Duodenal mucosa (tissue), 2 donors: ENCODE data around the gene LHPP.
A peak's percentile ranks its signal among the peaks of the same experiment; 100 is the strongest.

Source experiments
- H3K27ac ChIP-seq: one replicate; pipeline ENCODE4 v1.7.0; 2013; ENCODE audit warnings: low read depth, low read length
- H3K27me3 ChIP-seq, 2 donors: one replicate each; pipeline ENCODE4 v1.7.0; 2013; ENCODE audit warnings: low read length in 2 of 2, control low read depth in 1 of 2; ENCODE audit not compliant: insufficient read depth in 2 of 2, control insufficient read depth in 1 of 2
- H3K36me3 ChIP-seq, 2 donors: one replicate each; pipeline ENCODE4 v1.7.0; 2013; ENCODE audit warnings: low read length in 2 of 2, control low read depth in 1 of 2; ENCODE audit not compliant: insufficient read depth in 2 of 2, control insufficient read depth in 1 of 2
- H3K4me1 ChIP-seq, 2 donors: one replicate each; pipeline ENCODE4 v1.7.0; 2013; ENCODE audit warnings: low read length in 2 of 2, control low read depth in 1 of 2; ENCODE audit not compliant: insufficient read depth in 2 of 2, control insufficient read depth in 1 of 2
- H3K4me3 ChIP-seq, 2 donors: one replicate each; pipeline ENCODE4 v1.7.0; 2013; ENCODE audit warnings: low read length in 2 of 2, low read depth in 1 of 2
- H3K9ac ChIP-seq, 2 donors: one replicate each; pipeline ENCODE4 v1.7.0; 2013; ENCODE audit warnings: low read length in 2 of 2, low read depth in 1 of 2
- H3K9me3 ChIP-seq, 2 donors: one replicate each; pipeline ENCODE4 v1.7.0; 2013; ENCODE audit warnings: low read length in 2 of 2, control low read depth in 1 of 2; ENCODE audit not compliant: control insufficient read depth in 1 of 2

Gene LHPP

GRCh38 chr10:124646483-124647352 is 185.1 kb downstream of the LHPP start:
- peak overlapping the region; percentile 7 to 19 for H3K4me3 ChIP-seq
- H3K9me3 ChIP-seq = no peaks in the 10 kb centered on the region
- peaks cover 65 to 73% of the 10 kb centered on the region in 2 donors for H3K4me1 ChIP-seq
- peak overlapping the region; percentile 22 for H3K27ac ChIP-seq
- H3K36me3 ChIP-seq = peaks cover 0 to 11% of the 10 kb centered on the region in 2 donors
- H3K27me3 ChIP-seq = no peaks in the 10 kb centered on the region
- peak overlapping the region in 1 of 2 donors; percentile 12 for H3K9ac ChIP-seq

DNA sequence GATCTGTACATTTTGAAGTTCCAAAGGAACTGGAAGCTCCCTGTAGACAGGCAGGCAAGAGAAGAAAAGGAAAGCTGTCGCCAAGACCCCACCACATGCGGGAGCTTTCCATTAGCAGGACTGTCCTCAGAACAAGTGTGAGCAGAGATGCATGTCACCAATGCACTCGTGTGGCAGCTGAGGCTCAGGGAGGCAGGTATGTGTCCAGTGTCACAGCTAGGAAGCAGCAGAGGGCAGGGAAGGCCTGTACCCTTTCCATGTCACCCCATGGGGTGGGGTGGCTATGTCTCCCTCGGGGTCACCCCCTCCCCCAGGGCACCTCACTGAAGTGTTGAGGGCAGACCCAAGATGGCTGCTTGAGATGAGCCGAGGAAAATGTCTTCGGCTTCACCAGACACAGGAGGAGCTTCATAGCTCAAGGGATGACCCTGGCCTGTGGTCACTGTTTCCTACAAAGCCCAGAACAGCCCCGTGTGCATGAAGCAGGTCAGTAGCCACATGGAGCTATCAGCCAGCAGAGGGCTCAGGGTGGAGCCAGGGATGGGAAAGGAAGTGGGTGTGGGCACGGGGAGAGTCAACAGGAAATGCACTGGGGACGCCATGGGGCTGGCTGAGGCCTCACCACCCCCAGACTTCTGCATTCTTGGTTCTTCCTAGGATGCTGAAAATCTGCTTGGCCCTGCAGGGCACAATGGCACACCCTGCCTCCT is 186.0 kb downstream of the LHPP start:
- H3K27ac ChIP-seq = peak overlapping the region; percentile 53
- H3K4me1 ChIP-seq = peaks cover 68 to 73% of the 10 kb centered on the region in 2 donors
- H3K27me3 ChIP-seq = no peaks in the 10 kb centered on the region
- H3K4me3 ChIP-seq = peak overlapping the region; percentile 4 to 17
- H3K9me3 ChIP-seq = no peaks in the 10 kb centered on the region
- H3K9ac ChIP-seq = peak overlapping the region in 1 of 2 donors; percentile 44
- H3K36me3 ChIP-seq = peaks cover 0 to 3% of the 10 kb centered on the region in 2 donors

GRCh38 chr10:124648131-124648475 is 186.5 kb downstream of the LHPP start:
- Histone ChIP-seq H3K9ac (peak overlapping the region; percentile 12 to 44), H3K9me3 (no peaks in the 10 kb centered on the region), H3K4me1 (peaks cover 71 to 73% of the 10 kb centered on the region in 2 donors), H3K27me3 (no peaks in the 10 kb centered on the region), H3K36me3 (peaks cover 0 to 4% of the 10 kb centered on the region in 2 donors), H3K4me3 (peak overlapping the region; percentile 2), H3K27ac (peak overlapping the region; percentile 53)

DNA sequence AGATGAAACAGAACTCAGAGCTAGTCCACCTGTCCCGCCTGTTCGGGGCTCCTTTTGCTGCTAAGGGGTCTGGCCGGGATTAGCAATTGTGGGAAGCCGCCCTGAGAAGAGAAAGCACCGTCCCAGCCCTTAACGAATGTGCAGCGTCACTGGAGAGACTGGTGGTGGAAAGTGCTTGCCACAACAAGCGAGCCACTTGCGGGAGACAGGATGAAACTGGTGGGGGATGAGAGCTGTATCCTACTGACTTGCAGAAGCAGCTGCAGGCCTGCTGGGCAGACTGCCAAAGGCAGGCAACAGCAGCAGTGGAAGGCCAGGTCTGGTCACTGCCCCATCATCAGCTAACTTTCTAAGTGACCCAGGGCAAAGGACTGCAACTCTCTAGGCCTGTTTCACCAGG is 187.1 kb downstream of the LHPP start:
- peaks cover 0 to 10% of the 10 kb centered on the region in 2 donors for H3K36me3 ChIP-seq
- H3K27me3 ChIP-seq = no peaks in the 10 kb centered on the region
- peak overlapping the region; percentile 40 for H3K27ac ChIP-seq
- H3K9me3 ChIP-seq = no peaks in the 10 kb centered on the region
- peaks cover 73 to 77% of the 10 kb centered on the region in 2 donors for H3K4me1 ChIP-seq
- no peak overlapping the region for H3K4me3 ChIP-seq
- peak overlapping the region in 1 of 2 donors; percentile 12 for H3K9ac ChIP-seq

DNA sequence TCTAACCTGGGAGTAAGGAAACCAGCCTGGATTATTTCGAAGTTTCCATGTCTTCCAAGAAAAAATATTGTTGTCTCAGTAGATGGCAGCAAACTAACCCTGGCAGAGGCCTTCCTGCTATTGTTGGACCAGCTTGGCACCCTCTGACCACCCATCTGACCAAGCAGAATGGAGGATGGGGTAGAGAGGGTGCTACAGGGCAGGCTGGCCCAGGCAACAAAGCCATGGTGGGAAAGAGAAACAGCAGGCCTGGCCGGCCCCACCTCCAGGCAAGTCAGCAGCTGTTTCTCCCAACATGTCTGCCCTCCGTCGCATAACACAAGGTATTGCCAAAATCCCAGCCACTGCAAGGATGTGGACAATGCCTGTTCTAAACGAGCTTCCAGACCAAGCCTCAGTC is 187.6 kb downstream of the LHPP start:
- H3K4me1 ChIP-seq = peaks cover 74 to 77% of the 10 kb centered on the region in 2 donors
- no peaks in the 10 kb centered on the region for H3K9me3 ChIP-seq
- H3K4me3 ChIP-seq = no peak overlapping the region
- H3K27me3 ChIP-seq = no peaks in the 10 kb centered on the region
- H3K27ac ChIP-seq = peak overlapping the region; percentile 40
- peak overlapping the region in 1 of 2 donors; percentile 12 for H3K9ac ChIP-seq
- peaks cover 0 to 10% of the 10 kb centered on the region in 2 donors for H3K36me3 ChIP-seq

GRCh38 chr10:124650263-124650662 is 188.6 kb downstream of the LHPP start:
- Histone ChIP-seq H3K9ac (peak overlapping the region in 1 of 2 donors; percentile 9), H3K27me3 (no peaks in the 10 kb centered on the region), H3K4me3 (no peak overlapping the region), H3K9me3 (no peaks in the 10 kb centered on the region), H3K36me3 (peaks cover 0 to 14% of the 10 kb centered on the region in 2 donors), H3K27ac (no peak overlapping the region), H3K4me1 (peaks cover 82 to 84% of the 10 kb centered on the region in 2 donors)

GRCh38 chr10:124650820-124651401 is 189.3 kb downstream of the LHPP start:
- H3K9ac ChIP-seq = no peak overlapping the region
- no peaks in the 10 kb centered on the region for H3K27me3 ChIP-seq
- H3K27ac ChIP-seq = no peak overlapping the region
- H3K4me1 ChIP-seq = peaks cover 80 to 84% of the 10 kb centered on the region in 2 donors
- no peaks in the 10 kb centered on the region for H3K9me3 ChIP-seq
- peaks cover 0 to 17% of the 10 kb centered on the region in 2 donors for H3K36me3 ChIP-seq
- H3K4me3 ChIP-seq = no peak overlapping the region

GRCh38 chr10:124651402-124651891 is 189.8 kb downstream of the LHPP start:
- no peaks in the 10 kb centered on the region for H3K9me3 ChIP-seq
- H3K9ac ChIP-seq = no peak overlapping the region
- peaks cover 78% of the 10 kb centered on the region in 2 donors for H3K4me1 ChIP-seq
- peaks cover 0 to 22% of the 10 kb centered on the region in 2 donors for H3K36me3 ChIP-seq
- H3K27ac ChIP-seq = no peak overlapping the region
- H3K4me3 ChIP-seq = no peak overlapping the region
- H3K27me3 ChIP-seq = no peaks in the 10 kb centered on the region

GRCh38 chr10:124652200-124652599 is 190.6 kb downstream of the LHPP start:
- Histone ChIP-seq H3K4me1 (peaks cover 71 to 72% of the 10 kb centered on the region in 2 donors), H3K9ac (no peak overlapping the region), H3K9me3 (no peaks in the 10 kb centered on the region), H3K27ac (no peak overlapping the region), H3K27me3 (no peaks in the 10 kb centered on the region), H3K36me3 (peaks cover 0 to 23% of the 10 kb centered on the region in 2 donors), H3K4me3 (no peak overlapping the region)
